SK-N-SH (cell line): ENCODE results near the gene AGBL4. TPM values are rescaled to one million over a fixed set of nuclear protein-coding genes. Genes with fewer than 3 reads are reported as not detected.

Experiments
- CTCF ChIA-PET: fragments of 300-600, 350-600 bp; formaldehyde crosslinking; extraction: SDS; loops from one replicate; lab custom pipeline; 2021; lab: Yijun Ruan, JAX
- POLR2A ChIA-PET: fragments of 350-600 bp; sonication (Branson Sonifier 250); formaldehyde crosslinking; extraction: SDS; loops from one replicate; lab custom pipeline; 2020; ENCODE audit warnings: antibody characterized with exemption, inconsistent platforms; lab: Yijun Ruan, JAX
- DNase-seq: peaks from one replicate; pipeline ENCODE4 v3.0.0; 2012
- H2AFZ ChIP-seq: fragments of 200-600 bp; sonication (generic); 2 replicates; pipeline ENCODE4 v1.8.1; 2016; ENCODE audit warnings: antibody characterized with exemption, mild to moderate bottlenecking, low read depth
- H3F3A ChIP-seq: fragments of 200-600 bp; sonication (generic); replicated peaks from 2 replicates; pipeline ENCODE3; 2016; ENCODE audit warnings: antibody characterized with exemption, mild to moderate bottlenecking; ENCODE audit not compliant: insufficient read depth
- H3K27ac ChIP-seq, 2 experiments: fragments of 200-500 bp in 1 of 2; fragments of 200-600 bp in 1 of 2; sonication (Bioruptor generic) in 1 of 2; sonication (generic), shearing (Covaris generic) in 1 of 2; 2 replicates each; pipeline versions ENCODE4 v1.5.1 to v1.6.1; 2014 to 2016; ENCODE audit warnings: low read depth in 2 of 2, inconsistent platforms in 1 of 2, low read length in 1 of 2, mild to moderate bottlenecking in 1 of 2, mixed read lengths in 1 of 2
- H3K27me3 ChIP-seq: fragments of 200-600 bp; sonication (generic), shearing (Covaris generic); 2 replicates; pipeline ENCODE4 v1.6.1; 2016; ENCODE audit warnings: mixed run types; ENCODE audit not compliant: insufficient read depth
- H3K36me3 ChIP-seq, 2 experiments: fragments of 200-500 bp in 1 of 2; fragments of 200-600 bp in 1 of 2; sonication (Bioruptor generic) in 1 of 2; sonication (generic) in 1 of 2; replicated peaks in 1 of 2; 2 replicates each; pipeline versions ENCODE3 to v1.5.1; 2014 to 2016; ENCODE audit warnings: low read length in 1 of 2, mild to moderate bottlenecking in 1 of 2; ENCODE audit not compliant: insufficient read depth in 2 of 2, control insufficient read depth in 1 of 2
- H3K4me1 ChIP-seq, 2 experiments: fragments of 200-500 bp in 1 of 2; fragments of 200-600 bp in 1 of 2; sonication (Bioruptor generic) in 1 of 2; sonication (generic), shearing (Covaris generic) in 1 of 2; 2 replicates each; pipeline versions ENCODE4 v1.5.1 to v1.6.1; 2014 to 2016; ENCODE audit warnings: low read depth in 1 of 2, low read length in 1 of 2, mixed run types in 1 of 2; ENCODE audit not compliant: insufficient read depth in 2 of 2, control insufficient read depth in 1 of 2
- H3K4me2 ChIP-seq: fragments of 200-600 bp; sonication (generic), shearing (Covaris generic); 2 replicates; pipeline ENCODE4 v1.6.1; 2017; ENCODE audit warnings: mixed run types
- H3K4me3 ChIP-seq, 2 experiments: fragments of 200-500 bp in 1 of 2; fragments of 200-600 bp in 1 of 2; sonication (Bioruptor generic) in 1 of 2; sonication (generic), shearing (Covaris generic) in 1 of 2; 2 replicates each; pipeline versions ENCODE4 v1.5.1 to v1.8.1; 2014 to 2016; ENCODE audit warnings: low read depth in 2 of 2, inconsistent platforms in 1 of 2, low read length in 1 of 2, mild to moderate bottlenecking in 1 of 2, mixed read lengths in 1 of 2, moderate library complexity in 1 of 2
- H3K79me2 ChIP-seq: fragments of 200-600 bp; sonication (generic); 2 replicates; pipeline ENCODE4 v1.8.1; 2017; ENCODE audit warnings: mild to moderate bottlenecking; ENCODE audit not compliant: insufficient read depth
- H3K9ac ChIP-seq: fragments of 200-600 bp; sonication (generic); 2 replicates; pipeline ENCODE4 v1.6.1; 2017; ENCODE audit warnings: mixed run types
- H3K9me2 ChIP-seq: fragments of 200-600 bp; sonication (generic); 2 replicates; pipeline ENCODE4 v1.6.1; 2017; ENCODE audit warnings: mixed run types
- H3K9me3 ChIP-seq: fragments of 200-600 bp; sonication (generic); 2 replicates; pipeline ENCODE4 v1.6.1; 2017; ENCODE audit warnings: mixed run types, mild to moderate bottlenecking, moderate library complexity
- H4K20me1 ChIP-seq: fragments of 200-600 bp; sonication (generic); 2 replicates; pipeline ENCODE4 v1.6.1; 2017; ENCODE audit warnings: mild to moderate bottlenecking, mixed run types; ENCODE audit not compliant: insufficient read depth
- FOSL2 ChIP-seq: IDR thresholded peaks from 2 replicates; pipeline ENCODE4 v1.4.0; 2012; ENCODE audit warnings: low read depth, mild to moderate bottlenecking, moderate library complexity, borderline replicate concordance
- FOXJ3 ChIP-seq: sonication (generic); formaldehyde crosslinking; IDR thresholded peaks from 2 replicates; pipeline ENCODE4 v1.5.1; 2020; ENCODE audit warnings: mild to moderate bottlenecking, missing genetic modification reagents
- GABPA ChIP-seq: IDR thresholded peaks from 2 replicates; pipeline ENCODE4 v1.4.0; 2012; ENCODE audit warnings: low read depth, mild to moderate bottlenecking
- IRF3 ChIP-seq: fragments of 150-350 bp; IDR thresholded peaks from 2 replicates; pipeline ENCODE4 v1.6.1; 2016; ENCODE audit warnings: mild to moderate bottlenecking, low read depth, low read length
- NRF1 ChIP-seq: IDR thresholded peaks from 2 replicates; pipeline ENCODE4 v1.6.1; 2012; ENCODE audit warnings: low read depth, mild to moderate bottlenecking, low read length
- POLR2AphosphoS5 ChIP-seq: IDR thresholded peaks from 2 replicates; pipeline ENCODE4 v1.6.1; 2012; ENCODE audit warnings: low read depth, low read length
- RAD21 ChIP-seq: IDR thresholded peaks from 2 replicates; pipeline ENCODE4 v1.6.1; 2012; ENCODE audit warnings: mild to moderate bottlenecking, low read length
- RCOR1 ChIP-seq: fragments of 150-350 bp; IDR thresholded peaks from 2 replicates; pipeline ENCODE4 v1.6.1; 2017; ENCODE audit warnings: antibody characterized with exemption, low read length
- REST ChIP-seq: IDR thresholded peaks from 2 replicates; pipeline ENCODE4 v1.6.1; 2012; ENCODE audit warnings: mild to moderate bottlenecking, low read depth, low read length, moderate library complexity
- RFX5 ChIP-seq: IDR thresholded peaks from 2 replicates; pipeline ENCODE4 v1.6.1; 2012; ENCODE audit warnings: mild to moderate bottlenecking, improper control_type of control experiment, low read length
- RXRA ChIP-seq: IDR thresholded peaks from 2 replicates; pipeline ENCODE4 v1.4.0; 2012; ENCODE audit warnings: low read depth, mild to moderate bottlenecking, borderline replicate concordance
- SIN3A ChIP-seq: IDR thresholded peaks from 2 replicates; pipeline ENCODE4 v1.6.1; 2012; ENCODE audit warnings: low read depth, mild to moderate bottlenecking, low read length, moderate library complexity, borderline replicate concordance
- TCF12 ChIP-seq: IDR thresholded peaks from 2 replicates; pipeline ENCODE4 v1.4.0; 2012
- TEAD4 ChIP-seq: IDR thresholded peaks from 2 replicates; pipeline ENCODE4 v1.4.0; 2012; ENCODE audit warnings: mild to moderate bottlenecking, borderline replicate concordance; ENCODE audit not compliant: insufficient read depth
- YY1 ChIP-seq: IDR thresholded peaks from 2 replicates; pipeline ENCODE4 v1.4.0; 2012; ENCODE audit warnings: low read depth, mild to moderate bottlenecking
- ZBTB33 ChIP-seq: IDR thresholded peaks from 2 replicates; pipeline ENCODE4 v1.4.0; 2012; ENCODE audit warnings: low read depth, borderline replicate concordance
- WGBS: methylation state at CpG from one replicate; pipeline ENCODE4 v1.1.6; 2017; ENCODE audit warnings: low lambda C conversion rate; 5-methylcytosine and 5-hydroxymethylcytosine counted together
- polyA plus RNA-seq, 3 experiments: library from polyadenylated mRNA; depleted of rRNA; stranded (reverse); fragments of >200 nt; gene quantifications; 2 replicates each; pipeline ENCODE4 v1.2.3, GENCODE V29; 2012

AGBL4 gene
- polyA plus RNA-seq, 1 of the 3 experiments (the other 2 are of a cell fraction) = 0.07 TPM

- no peak for TF ChIP-seq YY1
- no peak for TF ChIP-seq RFX5
- no peak for DNase-seq
Measured at GRCh38 chr1:48561444-48561843, 1462.3 kb downstream of the AGBL4 start.

GRCh38 chr1:48560577-48560976, 1463.2 kb downstream of the AGBL4 start:
- Histone ChIP-seq H3K9me3 (no peaks in the 10 kb centered on the region), H3K9me2 (no peaks in the 10 kb centered on the region), H3K9ac (no peak overlapping the region), H3K79me2 (no peaks in the 10 kb centered on the region), H3K4me1 (no peaks in the 10 kb centered on the region; a peak in 1 of 4 replicates), H3K4me3 (no peak overlapping the region), H3K27me3 (no peaks in the 10 kb centered on the region), H3K27ac (no peak overlapping the region), H4K20me1 (no peaks in the 10 kb centered on the region), H3K4me2 (no peak overlapping the region)
- CTCF ChIA-PET = interaction anchor here (1.0 to 4.3 kb wide), 4 partner anchors 11 to 451 kb away, joined by 3 to 32 read pairs (median 4); no protein-coding TSS in a partner anchor
- DNase-seq = no peak
- POLR2A ChIA-PET = no interaction called here
- TF ChIP-seq REST (no peak), RCOR1 (no peak), RXRA (no peak), GABPA (no peak), FOXJ3 (CRISPR knock-in tag) (no peak), IRF3 (no peak), NRF1 (no peak), TEAD4 (no peak), ZBTB33 (no peak), FOSL2 (no peak), SIN3A (no peak), RAD21 (no peak), POLR2AphosphoS5 (no peak), TCF12 (no peak)
- TF ChIP-seq, all 33 proteins: peak for 0
- no peaks in the 10 kb centered on the region for H3F3A ChIP-seq
- no peak overlapping the region for H2AFZ ChIP-seq
- H3K36me3 ChIP-seq = no peaks in the 10 kb centered on the region

More at GRCh38 chr1:48561444-48561843, 1462.3 kb downstream of the AGBL4 start:
- Histone ChIP-seq H3K36me3 (no peaks in the 10 kb centered on the region), H3K4me1 (no peaks in the 10 kb centered on the region; a peak in 1 of 4 replicates), H3K9me2 (no peaks in the 10 kb centered on the region), H3K79me2 (no peaks in the 10 kb centered on the region), H4K20me1 (no peaks in the 10 kb centered on the region), H3K4me2 (no peak overlapping the region), H3K4me3 (no peak overlapping the region), H2AFZ (no peak overlapping the region), H3K27ac (no peak overlapping the region), H3K27me3 (no peaks in the 10 kb centered on the region), H3K9me3 (no peaks in the 10 kb centered on the region), H3F3A (no peaks in the 10 kb centered on the region), H3K9ac (no peak overlapping the region)
- ChIA-PET POLR2A (no interaction called here), CTCF (interaction anchor here (1.4 to 4.3 kb wide), 3 partner anchors 11 to 116 kb away, joined by 3 to 32 read pairs (median 4); no protein-coding TSS in a partner anchor)
- 69% methylated on average over 1 of the region's 1 CpG for WGBS
